ENCODE data around the gene GSG1. TPM values are rescaled to one million over a fixed set of nuclear protein-coding genes. Genes with fewer than 3 reads are reported as not detected.

Gene GSG1
- total and polyA plus RNA-seq, 2 of the 8 experiments (the other 6 are each of a cell fraction or from before 2014, with no cell fraction given), result 0.89 to 1.4 TPM

DNA sequence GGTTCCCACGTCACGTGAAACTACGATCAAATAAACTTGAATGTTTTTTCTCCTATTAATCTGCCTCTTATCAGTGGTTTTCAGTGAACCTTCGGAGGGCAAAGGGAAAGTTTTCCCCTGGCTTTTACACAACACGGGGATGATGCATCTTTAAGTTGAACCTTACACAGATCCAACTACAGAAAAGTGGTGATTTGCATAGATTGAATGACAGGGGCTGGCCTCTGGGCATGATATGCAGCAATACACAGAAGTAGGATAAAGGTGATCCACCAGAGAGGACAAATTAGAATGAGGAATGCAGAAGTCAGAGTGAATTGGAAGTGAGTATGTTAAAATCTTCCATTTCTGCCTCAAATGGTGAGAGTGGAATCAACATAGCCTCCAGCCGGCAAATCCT is 11.6 kb downstream of the GSG1 start (continued):
- TF ChIP-seq, protein P1, sequence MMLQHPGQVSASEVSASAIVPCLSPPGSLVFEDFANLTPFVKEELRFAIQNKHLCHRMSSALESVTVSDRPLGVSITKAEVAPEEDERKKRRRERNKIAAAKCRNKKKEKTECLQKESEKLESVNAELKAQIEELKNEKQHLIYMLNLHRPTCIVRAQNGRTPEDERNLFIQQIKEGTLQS (IDR thresholded peaks at IDR 0.05; ENCODE audit: insufficient read depth, low read depth, low read length), result no peak
- TF ChIP-seq PHF8 (conservative IDR thresholded peaks at IDR 0.05; ENCODE audit: low read depth, low read length) (no peak), ASH2L (IDR thresholded peaks at IDR 0.05; ENCODE audit: low read length) (no peak), FOSL1 (IDR thresholded peaks at IDR 0.05; ENCODE audit: insufficient read depth, low read depth, low read length) (no peak)

All from H1 (cell line).